Activated CD4-positive, alpha-beta memory T cell treated with anti-CD3 and anti-CD28 coated beads, Interleukin-2, amount 10 ng/mL, durations not matched to agents 7 days and 5 days (primary cell): ENCODE measurements around the gene HSF4. TPM values are rescaled to one million over a fixed set of nuclear protein-coding genes. Genes with fewer than 3 reads are reported as not detected.

Source experiments
- CTCF ChIA-PET: fragments of 350-600 bp; sonication (Branson Sonifier 250); formaldehyde crosslinking; loops from one replicate; lab custom pipeline; 2021; ENCODE audit warnings: antibody characterized with exemption, inconsistent platforms; lab: Charles Lee
- POLR2A ChIA-PET: fragments of 350-600 bp; sonication (Branson Sonifier 250); formaldehyde crosslinking; loops from one replicate; lab custom pipeline; 2021; ENCODE audit warnings: antibody characterized with exemption; lab: Charles Lee
- DNase-seq: peaks from one replicate; pipeline ENCODE4 v3.0.0-alpha.2; 2020
- H3K27ac Mint-ChIP-seq: one replicate; pipeline ENCODE4 v1.8.0; 2021; ENCODE audit warnings: mild to moderate bottlenecking, mixed read lengths
- H3K27me3 Mint-ChIP-seq: one replicate; pipeline ENCODE4 v1.8.0; 2021; ENCODE audit warnings: mixed read lengths
- H3K36me3 Mint-ChIP-seq: one replicate; pipeline ENCODE4 v1.8.0; 2021; ENCODE audit warnings: low read depth, mixed read lengths
- H3K4me1 Mint-ChIP-seq: one replicate; pipeline ENCODE4 v1.8.0; 2021; ENCODE audit warnings: mixed read lengths
- H3K4me3 Mint-ChIP-seq: one replicate; pipeline ENCODE4 v1.8.0; 2021; ENCODE audit warnings: mild to moderate bottlenecking, mixed read lengths
- H3K9me3 Mint-ChIP-seq: one replicate; pipeline ENCODE4 v1.8.0; 2021; ENCODE audit warnings: mixed read lengths
- total RNA-seq, 2 experiments: library from RNA; stranded (reverse); gene quantifications; one replicate each; pipeline ENCODE4 v1.2.3, GENCODE V29; 2021

HSF4 gene
- total RNA-seq, 2 experiments from 2014 or later = 107 to 110 TPM

DNA sequence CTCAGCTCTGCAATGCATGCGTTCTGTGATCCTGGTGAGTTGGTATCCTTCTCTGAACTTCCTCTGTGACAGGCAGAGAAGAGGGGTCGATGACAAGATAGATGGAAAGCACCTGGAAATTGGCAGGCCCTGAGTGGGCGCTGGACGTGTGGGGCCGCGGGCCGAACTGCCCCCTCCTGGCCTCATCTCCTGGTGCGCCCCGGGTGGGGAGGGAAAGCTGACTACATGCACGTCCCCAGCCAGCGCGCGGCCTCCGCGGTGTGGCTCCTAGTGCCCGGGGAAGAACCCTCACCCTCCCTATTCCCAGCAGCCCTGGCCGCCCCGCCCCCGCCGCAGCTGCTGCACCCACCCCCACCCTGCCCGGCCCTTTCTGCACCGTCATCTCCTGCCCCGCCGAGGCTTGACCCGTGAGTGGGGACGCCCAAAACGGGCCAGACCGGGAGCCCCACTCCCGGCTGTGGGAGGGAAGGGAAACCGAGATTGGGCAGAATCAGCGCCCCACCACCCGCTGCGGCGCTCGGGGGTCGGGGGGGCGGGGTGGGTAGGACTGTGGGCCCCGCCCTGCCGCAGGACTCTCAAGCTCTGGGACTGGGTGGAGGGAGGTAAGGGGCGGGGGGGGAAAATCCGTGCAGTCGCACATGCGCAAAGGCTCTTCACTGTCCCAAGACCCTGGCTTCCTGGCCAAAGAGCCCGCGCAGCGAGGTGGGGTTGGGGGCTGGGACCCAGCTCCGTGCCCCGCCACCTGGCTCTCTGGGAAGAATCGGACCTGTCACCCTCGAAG is 5.8 kb downstream of the HSF4 start, which contains the start of gene NOL3:
Gene NOL3, plus strand, starts transcription at position 371 of the 781 bp plus-strand sequence.
- Mint-ChIP-seq H3K27me3 (peaks cover 44% of the 10 kb centered on the region), H3K36me3 (peaks cover 40% of the 10 kb centered on the region), H3K27ac (peak within 1 kb of the TSS; percentile 72), H3K4me1 (peaks cover 59% of the 10 kb centered on the region), H3K4me3 (peak within 1 kb of the TSS; percentile 74), H3K9me3 (no peaks in the 10 kb centered on the region)
- ChIA-PET CTCF (interaction anchor here (1.0 to 2.9 kb wide), 9 partner anchors 9 to 274 kb away, joined by 3 to 16 read pairs (median 5); partner anchors contain the start of genes FBXL8 and TRADD), POLR2A (interaction anchor here (0.6 to 13.2 kb wide), 9 partner anchors 7 to 312 kb away, joined by 3 to 204 read pairs (median 3); partner anchors contain the start of genes E2F4, FBXL8, HSF4 and MATCAP1)
- peak; percentile 67 for DNase-seq

GRCh38 chr16:67170949-67171649 is 6.6 kb downstream of the HSF4 start:
- no peaks in the 10 kb centered on the region for H3K9me3 Mint-ChIP-seq
- peak overlapping the region; percentile 66 for H3K4me3 Mint-ChIP-seq
- no peak for DNase-seq
- peaks cover 41% of the 10 kb centered on the region for H3K27me3 Mint-ChIP-seq
- H3K4me1 Mint-ChIP-seq = peaks cover 58% of the 10 kb centered on the region
- peaks cover 41% of the 10 kb centered on the region for H3K36me3 Mint-ChIP-seq
- CTCF ChIA-PET = interaction anchor here (1.0 to 2.9 kb wide), 8 partner anchors 8 to 273 kb away, joined by 3 to 16 read pairs (median 4); no protein-coding TSS in a partner anchor
- POLR2A ChIA-PET = interaction anchor here (0.7 to 13.2 kb wide), 5 partner anchors 8 to 187 kb away, joined by 3 to 204 read pairs (median 5); partner anchors contain the start of genes FBXL8, HSF4, MATCAP1 and TRADD
- peak overlapping the region; percentile 8 for H3K27ac Mint-ChIP-seq

GRCh38 chr16:67173323-67173722 is 8.8 kb downstream of the HSF4 start:
- peaks cover 35% of the 10 kb centered on the region for H3K27me3 Mint-ChIP-seq

DNA sequence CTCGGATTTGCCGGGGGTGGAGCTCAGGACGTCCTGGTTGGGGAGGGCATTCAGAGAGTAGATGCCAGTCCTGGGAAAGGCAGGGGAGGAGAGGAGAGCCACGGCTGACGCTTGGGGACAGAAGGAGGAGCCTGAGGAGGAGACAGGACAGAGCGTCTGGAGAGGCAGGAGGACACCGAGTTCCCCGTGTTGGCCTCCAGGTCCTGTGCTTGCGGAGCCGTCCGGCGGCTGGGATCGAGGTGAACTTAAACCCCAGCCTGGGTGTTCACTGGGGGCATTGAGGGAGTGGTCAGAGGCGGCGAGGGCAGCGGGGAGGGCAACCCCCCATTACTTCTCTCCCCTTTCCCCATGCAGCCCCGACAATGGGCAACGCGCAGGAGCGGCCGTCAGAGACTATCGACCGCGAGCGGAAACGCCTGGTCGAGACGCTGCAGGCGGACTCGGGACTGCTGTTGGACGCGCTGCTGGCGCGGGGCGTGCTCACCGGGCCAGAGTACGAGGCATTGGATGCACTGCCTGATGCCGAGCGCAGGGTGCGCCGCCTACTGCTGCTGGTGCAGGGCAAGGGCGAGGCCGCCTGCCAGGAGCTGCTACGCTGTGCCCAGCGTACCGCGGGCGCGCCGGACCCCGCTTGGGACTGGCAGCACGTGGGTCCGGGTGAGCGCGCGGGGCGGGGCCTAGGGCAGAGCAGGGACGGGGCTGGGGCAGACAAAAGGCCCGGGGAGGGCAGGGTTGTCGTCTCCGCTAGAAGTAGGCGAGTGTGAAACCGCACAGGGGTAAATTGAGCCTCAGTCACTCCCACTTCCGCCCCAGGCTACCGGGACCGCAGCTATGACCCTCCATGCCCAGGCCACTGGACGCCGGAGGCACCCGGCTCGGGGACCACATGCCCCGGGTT is 9.5 kb downstream of the HSF4 start:
- DNase-seq = peak; percentile 77
- peak overlapping the region; percentile 78 for H3K4me3 Mint-ChIP-seq
- peaks cover 35% of the 10 kb centered on the region for H3K27me3 Mint-ChIP-seq
- H3K36me3 Mint-ChIP-seq = peaks cover 42% of the 10 kb centered on the region
- peak overlapping the region; percentile 52 for H3K27ac Mint-ChIP-seq
- H3K9me3 Mint-ChIP-seq = no peaks in the 10 kb centered on the region
- peaks cover 63% of the 10 kb centered on the region for H3K4me1 Mint-ChIP-seq
- ChIA-PET CTCF (interaction anchor here (0.8 to 4.2 kb wide), 7 partner anchors 8 to 196 kb away, joined by 3 to 15 read pairs (median 5); no protein-coding TSS in a partner anchor), POLR2A (interaction anchor here (0.6 to 13.2 kb wide), 5 partner anchors 9 to 198 kb away, joined by 3 to 204 read pairs (median 5); partner anchors contain the start of genes FBXL8, HSF4, MATCAP1 and TRADD)

More at GRCh38 chr16:67173323-67173722, 8.8 kb downstream of the HSF4 start:
- Mint-ChIP-seq H3K36me3 (peaks cover 40% of the 10 kb centered on the region), H3K9me3 (no peaks in the 10 kb centered on the region), H3K27ac (peak overlapping the region; percentile 52), H3K4me1 (peaks cover 57% of the 10 kb centered on the region), H3K4me3 (peak overlapping the region; percentile 78)
- DNase-seq = no peak
- ChIA-PET POLR2A (interaction anchor here (10.2 to 13.2 kb wide), 2 partner anchors 10 kb away, joined by 57 to 204 read pairs; partner anchors contain the start of genes FBXL8, HSF4, MATCAP1 and TRADD), CTCF (interaction anchor here (0.7 to 4.2 kb wide), 7 partner anchors 10 to 195 kb away, joined by 3 to 15 read pairs (median 5); no protein-coding TSS in a partner anchor)

DNA sequence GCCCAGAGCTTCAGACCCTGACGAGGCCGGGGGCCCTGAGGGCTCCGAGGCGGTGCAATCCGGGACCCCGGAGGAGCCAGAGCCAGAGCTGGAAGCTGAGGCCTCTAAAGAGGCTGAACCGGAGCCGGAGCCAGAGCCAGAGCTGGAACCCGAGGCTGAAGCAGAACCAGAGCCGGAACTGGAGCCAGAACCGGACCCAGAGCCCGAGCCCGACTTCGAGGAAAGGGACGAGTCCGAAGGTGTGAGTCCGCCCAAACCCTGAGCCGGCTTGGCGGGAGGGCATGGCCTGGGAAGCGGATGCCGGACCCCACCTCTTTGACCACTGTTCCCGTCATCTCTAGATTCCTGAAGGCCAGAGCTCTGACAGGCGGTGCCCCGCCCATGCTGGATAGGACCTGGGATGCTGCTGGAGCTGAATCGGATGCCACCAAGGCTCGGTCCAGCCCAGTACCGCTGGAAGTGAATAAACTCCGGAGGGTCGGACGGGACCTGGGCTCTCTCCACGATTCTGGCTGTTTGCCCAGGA is 10.2 kb downstream of the HSF4 start:
- peaks cover 34% of the 10 kb centered on the region for H3K27me3 Mint-ChIP-seq
- no peak for DNase-seq
- peaks cover 42% of the 10 kb centered on the region for H3K36me3 Mint-ChIP-seq
- ChIA-PET POLR2A (interaction anchor here (0.6 to 13.2 kb wide), 6 partner anchors 8 to 199 kb away, joined by 3 to 204 read pairs (median 4); partner anchors contain the start of genes FBXL8, FHOD1, HSF4 and MATCAP1), CTCF (interaction anchor here (1.0 to 4.2 kb wide), 7 partner anchors 8 to 157 kb away, joined by 3 to 15 read pairs (median 5); no protein-coding TSS in a partner anchor)
- peaks cover 61% of the 10 kb centered on the region for H3K4me1 Mint-ChIP-seq
- H3K9me3 Mint-ChIP-seq = no peaks in the 10 kb centered on the region
- H3K4me3 Mint-ChIP-seq = peak overlapping the region; percentile 78
- no peak overlapping the region for H3K27ac Mint-ChIP-seq

GRCh38 chr16:67176662-67177061 is 12.1 kb downstream of the HSF4 start:
- Mint-ChIP-seq H3K4me3 (no peak overlapping the region), H3K27ac (no peak overlapping the region), H3K4me1 (peaks cover 47% of the 10 kb centered on the region), H3K9me3 (no peaks in the 10 kb centered on the region), H3K27me3 (peaks cover 19% of the 10 kb centered on the region), H3K36me3 (peaks cover 31% of the 10 kb centered on the region)
- CTCF ChIA-PET = interaction anchor here (0.7 to 4.0 kb wide), 4 partner anchors 14 to 21 kb away, joined by 3 to 15 read pairs (median 4); partner anchors contain the start of genes FBXL8 and TRADD
- POLR2A ChIA-PET = interaction anchor here (0.9 to 13.2 kb wide), 6 partner anchors 6 to 148 kb away, joined by 3 to 204 read pairs (median 6); partner anchors contain the start of genes CBFB, FBXL8, HSF4 and MATCAP1
- no peak for DNase-seq

DNA sequence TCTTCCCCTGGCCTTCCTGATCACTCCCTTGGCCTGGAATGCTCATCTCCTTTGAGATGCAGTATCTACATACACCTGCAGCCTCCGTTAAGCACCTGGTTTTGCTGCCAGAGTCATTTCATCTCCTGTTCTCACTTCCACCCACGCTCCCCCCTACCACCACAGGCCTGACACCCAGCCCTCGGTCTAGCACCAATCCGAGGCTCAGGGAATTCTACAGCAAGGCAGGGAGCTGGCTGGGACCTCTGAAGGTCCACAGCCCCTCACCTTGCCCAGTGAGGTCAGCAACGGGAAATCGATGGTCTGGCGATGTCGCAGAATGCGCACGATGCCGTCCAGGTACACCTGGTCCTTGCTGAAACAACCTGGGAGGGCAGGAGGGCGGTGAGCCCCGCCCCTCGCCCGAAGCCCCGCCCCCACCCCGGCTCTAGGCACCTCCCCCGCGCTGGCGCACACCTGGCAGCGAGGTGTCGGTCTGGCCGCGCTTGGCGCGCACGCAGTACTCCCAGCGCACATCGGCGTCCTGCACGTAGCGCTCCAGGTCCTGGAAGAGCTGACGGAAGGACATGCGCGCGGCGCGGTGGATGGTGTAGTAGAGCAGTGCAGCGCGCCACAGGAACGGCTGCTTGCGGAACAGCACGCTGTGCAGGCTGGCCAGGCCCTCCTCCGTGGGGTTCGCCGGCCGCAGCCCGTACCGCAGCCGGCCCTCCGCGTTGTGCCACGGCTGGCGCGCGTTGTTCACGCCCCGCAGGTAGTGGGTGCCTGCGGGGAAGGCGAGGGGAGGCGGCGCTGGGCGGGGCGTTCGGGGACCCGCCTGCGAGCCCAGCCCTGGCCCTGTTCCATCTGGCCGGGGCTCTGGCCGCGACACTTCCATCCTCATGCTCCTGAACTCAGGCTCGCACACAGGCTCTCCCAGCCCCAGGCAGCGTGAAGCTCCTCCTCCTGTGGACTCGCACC is 13.5 kb downstream of the HSF4 start:
- ChIA-PET CTCF (interaction anchor here (0.9 to 1.7 kb wide), 4 partner anchors 19 to 160 kb away, joined by 3 to 5 read pairs (median 4); partner anchors contain the start of genes FBXL8 and TRADD), POLR2A (interaction anchor here (0.8 to 13.2 kb wide), 5 partner anchors 15 to 149 kb away, joined by 3 to 204 read pairs (median 3); partner anchors contain the start of genes CBFB, FBXL8, HSF4 and TMEM208)
- Mint-ChIP-seq H3K9me3 (no peaks in the 10 kb centered on the region), H3K27me3 (peaks cover 15% of the 10 kb centered on the region), H3K36me3 (peaks cover 26% of the 10 kb centered on the region), H3K27ac (no peak overlapping the region), H3K4me3 (peak overlapping the region; percentile 58), H3K4me1 (peaks cover 41% of the 10 kb centered on the region)
- DNase-seq = peak; percentile 67

DNA sequence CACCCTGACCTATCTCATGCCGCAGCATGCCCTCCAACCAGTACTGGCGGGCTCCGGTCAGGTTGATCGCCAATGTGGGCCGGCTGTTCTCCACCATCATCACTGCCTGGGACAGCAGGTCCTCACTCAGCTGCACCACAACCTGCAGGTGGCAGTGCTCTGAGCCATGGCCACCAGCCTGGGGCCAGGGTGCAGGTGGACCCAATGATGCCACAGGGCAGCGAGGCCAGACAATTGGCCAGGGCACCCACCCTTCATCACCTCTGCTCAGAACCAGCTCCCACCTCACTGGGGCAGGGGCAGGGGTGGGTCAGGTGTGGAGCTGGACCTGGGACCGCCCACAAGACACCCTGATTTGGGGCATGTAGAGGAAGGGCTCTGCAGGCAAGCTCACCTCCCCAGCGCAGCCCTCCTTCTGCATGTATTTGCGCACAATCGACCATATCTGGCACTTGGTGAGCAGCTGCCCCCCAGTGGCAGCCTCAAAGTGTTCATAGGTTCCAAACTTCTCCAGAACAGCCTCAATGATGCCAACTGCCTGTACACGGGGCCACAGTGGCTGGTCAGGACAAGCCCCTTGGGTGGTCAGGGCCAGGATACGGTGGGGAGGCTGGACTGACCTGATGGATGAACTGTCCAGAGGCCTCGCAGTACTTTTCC is 15.0 kb downstream of the HSF4 start:
- ChIA-PET CTCF (interaction anchor here (0.7 to 1.2 kb wide), 5 partner anchors 9 to 161 kb away, joined by 3 to 5 read pairs (median 3); partner anchors contain the start of genes FBXL8, NOL3 and TRADD), POLR2A (interaction anchor here (1.2 to 13.2 kb wide), 2 partner anchors 9 to 17 kb away, joined by 3 to 204 read pairs; partner anchors contain the start of genes FBXL8, HSF4, NOL3 and TRADD)
- Mint-ChIP-seq H3K27ac (no peak overlapping the region), H3K4me3 (no peak overlapping the region), H3K9me3 (no peaks in the 10 kb centered on the region), H3K27me3 (peaks cover 12% of the 10 kb centered on the region), H3K4me1 (peaks cover 31% of the 10 kb centered on the region), H3K36me3 (peaks cover 20% of the 10 kb centered on the region)
- peak; percentile 41 for DNase-seq

DNA sequence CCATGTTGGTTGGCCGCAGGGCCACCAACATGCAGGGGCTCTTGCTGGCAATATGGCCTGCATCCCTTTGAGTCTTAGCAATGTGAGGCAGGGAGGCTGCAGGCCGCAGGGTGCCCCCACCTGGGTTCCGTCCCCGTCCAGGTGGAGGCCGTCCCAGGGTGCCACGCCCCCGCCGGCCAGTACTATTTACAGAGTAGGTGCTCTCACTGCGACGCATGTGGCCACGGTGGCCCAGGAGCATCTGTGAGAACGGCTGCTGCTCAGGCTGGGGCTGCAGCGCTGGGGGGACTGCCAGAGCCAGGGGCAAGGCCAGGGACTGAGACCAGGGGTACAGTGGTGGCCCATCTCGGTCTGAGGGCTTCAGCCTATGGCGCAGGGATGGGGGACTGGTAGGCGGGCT is 15.6 kb downstream of the HSF4 start:
- peaks cover 20% of the 10 kb centered on the region for H3K36me3 Mint-ChIP-seq
- H3K4me1 Mint-ChIP-seq = peaks cover 37% of the 10 kb centered on the region
- no peak overlapping the region for H3K4me3 Mint-ChIP-seq
- H3K9me3 Mint-ChIP-seq = no peaks in the 10 kb centered on the region
- ChIA-PET CTCF (interaction anchor here (0.9 to 1.2 kb wide), 4 partner anchors 19 to 162 kb away, joined by 3 to 5 read pairs (median 4); partner anchors contain the start of genes FBXL8 and TRADD), POLR2A (interaction anchor here (1.2 to 13.2 kb wide), 3 partner anchors 10 to 20 kb away, joined by 3 to 204 read pairs (median 59); partner anchors contain the start of genes FBXL8, HSF4, NOL3 and TRADD)
- peaks cover 13% of the 10 kb centered on the region for H3K27me3 Mint-ChIP-seq
- no peak overlapping the region for H3K27ac Mint-ChIP-seq
- DNase-seq = no peak
